Mesothelial cell of epicardium (in vitro differentiated cells): ENCODE measurements around the gene CDR2. TPM values are rescaled to one million over a fixed set of nuclear protein-coding genes. Genes with fewer than 3 reads are reported as not detected.

Source experiments
- DNase-seq, 2 experiments: peaks; one replicate each; pipeline ENCODE4 v3.0.0; 2021; ENCODE audit warnings: low spot score in 2 of 2; ENCODE audit not compliant: unreplicated experiment in 2 of 2
- H3K27ac Mint-ChIP-seq: 2 replicates; pipeline ENCODE4 v1.8.0; 2021; ENCODE audit warnings: mixed read lengths
- H3K27me3 Mint-ChIP-seq: 2 replicates; pipeline ENCODE4 v1.8.0; 2021; ENCODE audit warnings: low read depth, mixed read lengths
- H3K36me3 Mint-ChIP-seq: 2 replicates; pipeline ENCODE4 v1.8.0; 2021; ENCODE audit warnings: mixed read lengths
- H3K4me1 Mint-ChIP-seq: 2 replicates; pipeline ENCODE4 v1.8.0; 2021; ENCODE audit warnings: mixed read lengths
- H3K4me3 Mint-ChIP-seq: 2 replicates; pipeline ENCODE4 v1.8.0; 2021; ENCODE audit warnings: mild to moderate bottlenecking, moderate library complexity, mixed read lengths
- H3K9me3 Mint-ChIP-seq: 2 replicates; pipeline ENCODE4 v1.8.0; 2021; ENCODE audit warnings: mixed read lengths
- total RNA-seq: library from RNA; stranded (reverse); gene quantifications from 3 replicates; pipeline ENCODE4 v1.2.1, GENCODE V29; 2021
- TF ChIP-seq, protein P1 (sequence below): fragments of 200-600 bp; sonication (generic); IDR thresholded peaks from one replicate; pipeline ENCODE4 v1.5.0; 2021; ENCODE audit warnings: antibody characterized with exemption; ENCODE audit not compliant: unreplicated experiment

Gene CDR2
- total RNA-seq, 1 donor from 2014 or later: 33.0 TPM

DNA sequence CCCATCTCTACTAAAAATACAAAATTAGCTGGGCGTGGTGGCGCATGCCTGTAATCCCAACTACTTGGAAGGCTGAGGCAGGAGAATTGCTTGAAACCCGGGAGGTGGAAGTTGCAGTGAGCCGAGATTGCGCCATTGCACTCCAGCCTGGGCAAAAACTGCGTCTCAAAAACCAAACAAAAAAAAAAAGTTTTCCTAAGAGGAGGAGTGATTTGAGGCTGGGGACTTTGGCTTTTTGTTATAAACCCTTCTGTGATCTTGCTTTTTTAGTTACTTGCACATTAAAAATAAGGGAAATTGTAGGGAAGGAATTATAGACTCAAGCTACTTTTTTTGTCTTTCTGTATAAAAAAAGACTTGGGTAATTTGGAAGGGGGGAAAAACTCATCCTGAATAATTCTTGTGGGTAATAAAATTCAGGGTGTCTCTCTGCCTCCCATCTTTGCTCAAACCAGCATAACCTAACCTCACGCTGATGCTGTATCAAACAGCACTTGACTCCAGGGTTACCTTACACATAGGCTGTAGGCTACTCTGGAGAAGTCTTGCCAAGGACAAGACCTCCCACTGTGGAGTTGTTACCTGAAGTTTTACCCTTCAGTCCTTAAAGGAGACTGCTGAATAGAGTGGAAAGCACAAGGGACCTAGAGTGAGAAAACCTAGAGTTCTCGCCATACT lies 1.7 kb upstream of the CDR2 start:
- H3K36me3 Mint-ChIP-seq: no peaks in the 10 kb centered on the region
- no peaks in the 10 kb centered on the region for H3K9me3 Mint-ChIP-seq
- H3K4me3 Mint-ChIP-seq: no peak overlapping the region
- TF ChIP-seq, protein P1, sequence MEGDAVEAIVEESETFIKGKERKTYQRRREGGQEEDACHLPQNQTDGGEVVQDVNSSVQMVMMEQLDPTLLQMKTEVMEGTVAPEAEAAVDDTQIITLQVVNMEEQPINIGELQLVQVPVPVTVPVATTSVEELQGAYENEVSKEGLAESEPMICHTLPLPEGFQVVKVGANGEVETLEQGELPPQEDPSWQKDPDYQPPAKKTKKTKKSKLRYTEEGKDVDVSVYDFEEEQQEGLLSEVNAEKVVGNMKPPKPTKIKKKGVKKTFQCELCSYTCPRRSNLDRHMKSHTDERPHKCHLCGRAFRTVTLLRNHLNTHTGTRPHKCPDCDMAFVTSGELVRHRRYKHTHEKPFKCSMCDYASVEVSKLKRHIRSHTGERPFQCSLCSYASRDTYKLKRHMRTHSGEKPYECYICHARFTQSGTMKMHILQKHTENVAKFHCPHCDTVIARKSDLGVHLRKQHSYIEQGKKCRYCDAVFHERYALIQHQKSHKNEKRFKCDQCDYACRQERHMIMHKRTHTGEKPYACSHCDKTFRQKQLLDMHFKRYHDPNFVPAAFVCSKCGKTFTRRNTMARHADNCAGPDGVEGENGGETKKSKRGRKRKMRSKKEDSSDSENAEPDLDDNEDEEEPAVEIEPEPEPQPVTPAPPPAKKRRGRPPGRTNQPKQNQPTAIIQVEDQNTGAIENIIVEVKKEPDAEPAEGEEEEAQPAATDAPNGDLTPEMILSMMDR: no peak
- H3K4me1 Mint-ChIP-seq: peaks cover 30% of the 10 kb centered on the region
- no peak for DNase-seq
- no peaks in the 10 kb centered on the region for H3K27me3 Mint-ChIP-seq
- no peak overlapping the region for H3K27ac Mint-ChIP-seq

DNA sequence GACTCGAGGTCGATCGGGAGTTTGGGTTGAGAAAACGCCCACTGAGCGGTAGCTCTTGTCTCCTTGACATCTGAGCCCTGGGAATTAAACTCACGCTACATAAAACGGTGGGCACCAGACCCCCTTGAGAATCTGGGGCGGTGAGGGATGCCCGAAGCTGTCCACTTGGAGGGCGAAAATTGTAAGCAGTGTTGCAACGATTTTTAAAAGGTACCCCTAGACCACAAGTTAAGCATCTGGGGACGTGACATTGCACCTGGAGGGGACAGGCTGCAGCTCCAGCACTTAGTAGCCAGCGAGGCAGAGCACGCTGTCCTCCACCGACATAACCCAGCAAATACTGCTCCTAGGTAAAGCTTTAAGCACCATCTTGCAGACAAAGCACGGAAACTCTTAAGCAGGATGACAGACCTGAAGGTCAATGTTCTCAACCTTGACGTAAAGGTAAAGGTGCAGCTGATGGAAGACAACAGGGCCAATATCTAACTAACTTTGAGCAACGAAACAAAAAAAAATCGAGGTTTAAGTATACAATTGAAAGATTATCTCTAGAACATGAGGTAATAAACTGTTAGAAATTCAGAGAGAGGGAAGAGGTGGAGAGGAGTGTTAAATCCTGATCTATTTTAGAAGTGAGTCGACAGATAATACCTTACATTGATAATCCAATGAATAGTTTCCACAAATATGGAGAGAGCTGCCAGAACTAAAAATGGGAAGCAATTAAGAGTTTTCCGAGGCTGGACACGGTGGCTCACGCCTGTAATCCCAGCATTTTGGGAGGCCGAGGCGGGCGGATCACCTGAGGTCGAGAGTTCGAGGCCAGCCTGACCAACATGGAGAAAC lies 921 bp upstream of the CDR2 start:
- no peaks in the 10 kb centered on the region for H3K27me3 Mint-ChIP-seq
- no peaks in the 10 kb centered on the region for H3K9me3 Mint-ChIP-seq
- H3K36me3 Mint-ChIP-seq: no peaks in the 10 kb centered on the region
- peaks cover 30% of the 10 kb centered on the region for H3K4me1 Mint-ChIP-seq
- no peak for DNase-seq
- H3K4me3 Mint-ChIP-seq: peak overlapping the region; percentile 95
- TF ChIP-seq, protein P1: no peak
- H3K27ac Mint-ChIP-seq: peak overlapping the region; percentile 96

DNA sequence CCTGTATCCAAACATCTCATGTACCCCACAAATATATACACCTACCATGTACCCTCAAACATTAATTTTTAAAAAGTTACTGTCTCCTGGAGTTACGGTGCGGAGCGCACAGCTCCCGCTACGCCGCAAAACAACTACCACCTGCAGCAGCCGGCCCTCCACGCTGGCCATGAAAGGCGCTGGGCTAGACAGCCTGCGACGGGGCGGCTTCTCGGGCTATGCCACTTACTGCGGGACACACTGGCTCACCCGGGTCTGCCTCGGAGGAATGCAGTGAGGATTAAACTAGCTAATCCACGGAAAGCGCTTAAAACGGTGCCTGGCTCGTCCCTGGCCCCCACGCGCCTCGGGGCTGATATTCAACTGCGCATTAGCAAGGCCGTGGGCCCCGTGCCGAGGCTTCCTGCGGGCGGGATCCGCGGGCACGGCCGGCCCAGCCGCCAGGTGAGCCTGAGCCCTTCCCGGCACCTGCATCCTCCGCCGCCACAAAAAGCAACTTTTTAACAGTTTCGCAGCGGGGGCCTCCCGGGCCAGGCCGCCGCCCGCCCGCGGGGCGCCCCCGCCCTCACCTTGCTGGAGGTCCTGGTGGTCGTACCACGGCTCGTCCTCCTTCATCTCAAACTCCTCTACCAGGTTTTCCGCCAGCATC lies 633 bp downstream of the CDR2 start:
- no peaks in the 10 kb centered on the region for H3K9me3 Mint-ChIP-seq
- peak in 1 of 2 experiments; percentile 66 for DNase-seq
- peaks cover 38% of the 10 kb centered on the region for H3K4me1 Mint-ChIP-seq
- H3K4me3 Mint-ChIP-seq: peak overlapping the region; percentile 95
- TF ChIP-seq, protein P1: no peak
- no peaks in the 10 kb centered on the region for H3K36me3 Mint-ChIP-seq
- H3K27me3 Mint-ChIP-seq: no peaks in the 10 kb centered on the region
- peak overlapping the region; percentile 92 for H3K27ac Mint-ChIP-seq

DNA sequence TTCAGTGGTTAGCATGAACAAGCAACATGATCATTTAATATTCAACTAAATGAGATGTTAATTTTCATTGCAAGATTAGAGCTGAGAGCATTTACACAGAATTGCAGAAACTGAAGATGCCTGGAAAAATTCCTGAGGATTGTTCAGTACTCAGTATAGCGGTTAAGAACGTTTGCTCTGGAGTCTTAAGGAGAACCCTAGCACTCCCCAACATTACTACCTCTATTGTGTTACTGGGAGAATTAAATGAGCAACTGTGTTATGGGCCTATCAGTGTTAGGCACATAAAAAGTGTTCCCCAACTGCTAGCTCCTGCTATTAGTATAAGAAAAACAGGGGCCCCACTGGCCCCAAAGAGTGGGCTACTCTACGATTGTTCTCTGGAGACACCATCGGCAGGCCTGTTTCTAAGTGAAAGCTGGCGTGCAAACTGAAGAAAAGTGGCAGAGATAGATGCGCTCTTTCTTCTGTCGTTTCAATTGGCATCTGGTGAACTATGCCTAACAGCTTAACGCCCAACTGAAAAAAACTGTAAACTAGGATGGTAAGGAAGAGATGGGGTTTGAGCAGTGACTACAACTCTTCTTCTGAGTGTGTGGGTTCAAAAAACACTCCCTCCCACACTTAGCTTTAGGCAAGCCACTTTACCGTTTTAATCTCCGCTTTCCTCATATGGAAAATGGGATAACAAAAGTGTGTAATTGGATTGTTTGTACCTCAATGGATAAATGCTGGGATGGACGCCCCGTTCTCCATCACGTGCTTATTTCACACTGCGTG lies 1.3 kb downstream of the CDR2 start:
- Mint-ChIP-seq H3K27ac (peak overlapping the region; percentile 92), H3K9me3 (no peaks in the 10 kb centered on the region), H3K36me3 (no peaks in the 10 kb centered on the region), H3K4me3 (peak overlapping the region; percentile 95), H3K27me3 (no peaks in the 10 kb centered on the region), H3K4me1 (peaks cover 38% of the 10 kb centered on the region)
- DNase-seq: no peak
- TF ChIP-seq, protein P1: no peak
